Liver (tissue), 3 donors: Measurements from ENCODE around the gene SH3RF3.

ENCODE experiments used
- RAD21 ChIP-seq, 2 donors: IDR thresholded peaks; 2 replicates each; pipeline ENCODE4 v1.6.1; 2016; ENCODE audit warnings: antibody characterized with exemption in 2 of 2, mild to moderate bottlenecking in 2 of 2
- TF ChIP-seq, protein P1 (sequence below): IDR thresholded peaks from 2 replicates; pipeline ENCODE4 v1.6.1; 2016; ENCODE audit warnings: antibody characterized with exemption
- TF ChIP-seq, protein P2 (sequence below): fragments of 150-350 bp; IDR thresholded peaks from 2 replicates; pipeline ENCODE4 v1.5.1; 2017; ENCODE audit warnings: improper control_type of control experiment, low read depth, low read length; ENCODE audit not compliant: missing input control
- TF ChIP-seq, protein P3 (sequence below): IDR thresholded peaks from 2 replicates; pipeline ENCODE4 v1.6.1; 2016; ENCODE audit warnings: antibody characterized with exemption
- donor health status: healthy.
- donor health status: healthy.

DNA sequence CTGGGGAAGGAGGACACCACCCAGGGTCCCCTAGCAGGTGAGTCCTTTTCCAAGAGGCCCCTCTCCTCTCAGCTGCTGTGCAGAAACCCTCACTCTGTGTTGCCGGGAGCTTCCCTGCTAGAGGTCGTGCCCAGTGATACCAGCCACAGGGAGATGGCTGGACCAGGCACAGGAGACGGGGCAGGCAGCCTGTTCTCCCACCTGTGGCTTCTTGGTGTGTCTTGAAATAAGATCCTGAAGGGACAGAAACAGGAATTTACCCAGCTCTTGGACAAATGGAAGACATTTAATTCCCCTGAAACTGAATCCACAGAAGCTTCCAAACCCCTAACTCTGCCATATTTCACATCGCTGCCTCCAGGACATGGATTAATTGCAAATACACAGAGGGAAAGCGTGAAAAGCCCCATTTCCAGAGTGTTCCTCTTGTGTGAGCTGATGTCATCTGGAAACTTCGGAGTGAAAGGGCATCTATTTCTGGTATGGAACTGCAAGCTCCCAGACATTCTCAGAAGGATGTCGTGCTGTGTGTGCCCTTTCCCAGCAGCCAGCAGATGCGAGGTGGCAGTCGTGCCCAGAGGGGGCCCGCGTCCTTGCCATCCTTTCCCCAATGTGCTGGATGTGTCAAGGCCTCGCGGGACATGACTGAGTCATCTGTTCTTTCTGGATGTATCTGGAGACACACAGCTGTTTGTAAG lies 307.0 kb downstream of the SH3RF3 start:
- TF ChIP-seq, protein P1, sequence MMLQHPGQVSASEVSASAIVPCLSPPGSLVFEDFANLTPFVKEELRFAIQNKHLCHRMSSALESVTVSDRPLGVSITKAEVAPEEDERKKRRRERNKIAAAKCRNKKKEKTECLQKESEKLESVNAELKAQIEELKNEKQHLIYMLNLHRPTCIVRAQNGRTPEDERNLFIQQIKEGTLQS: no peak
- TF ChIP-seq, protein P2, sequence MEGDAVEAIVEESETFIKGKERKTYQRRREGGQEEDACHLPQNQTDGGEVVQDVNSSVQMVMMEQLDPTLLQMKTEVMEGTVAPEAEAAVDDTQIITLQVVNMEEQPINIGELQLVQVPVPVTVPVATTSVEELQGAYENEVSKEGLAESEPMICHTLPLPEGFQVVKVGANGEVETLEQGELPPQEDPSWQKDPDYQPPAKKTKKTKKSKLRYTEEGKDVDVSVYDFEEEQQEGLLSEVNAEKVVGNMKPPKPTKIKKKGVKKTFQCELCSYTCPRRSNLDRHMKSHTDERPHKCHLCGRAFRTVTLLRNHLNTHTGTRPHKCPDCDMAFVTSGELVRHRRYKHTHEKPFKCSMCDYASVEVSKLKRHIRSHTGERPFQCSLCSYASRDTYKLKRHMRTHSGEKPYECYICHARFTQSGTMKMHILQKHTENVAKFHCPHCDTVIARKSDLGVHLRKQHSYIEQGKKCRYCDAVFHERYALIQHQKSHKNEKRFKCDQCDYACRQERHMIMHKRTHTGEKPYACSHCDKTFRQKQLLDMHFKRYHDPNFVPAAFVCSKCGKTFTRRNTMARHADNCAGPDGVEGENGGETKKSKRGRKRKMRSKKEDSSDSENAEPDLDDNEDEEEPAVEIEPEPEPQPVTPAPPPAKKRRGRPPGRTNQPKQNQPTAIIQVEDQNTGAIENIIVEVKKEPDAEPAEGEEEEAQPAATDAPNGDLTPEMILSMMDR: no peak
- TF ChIP-seq, protein P3, sequence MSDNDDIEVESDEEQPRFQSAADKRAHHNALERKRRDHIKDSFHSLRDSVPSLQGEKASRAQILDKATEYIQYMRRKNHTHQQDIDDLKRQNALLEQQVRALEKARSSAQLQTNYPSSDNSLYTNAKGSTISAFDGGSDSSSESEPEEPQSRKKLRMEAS: no peak
- no peak for TF ChIP-seq RAD21 (IDR thresholded peaks at IDR 0.05)
